ENCODE measurements around the gene CDC37L1. TPM values are rescaled to one million over a fixed set of nuclear protein-coding genes. Genes with fewer than 3 reads are reported as not detected.
A peak's percentile ranks its signal among the peaks of the same experiment; 100 is the strongest.

Gene CDC37L1
- total and polyA plus RNA-seq, 2 donors (not counting 1 experiment from before 2014, with no cell fraction given) = 15.2 to 16.7 TPM

GRCh38 chr9:4704129-4704528 lies 24.8 kb downstream of the CDC37L1 start:
- Histone ChIP-seq H3K9me3 (ENCODE audit: control insufficient read depth, insufficient read depth, low read depth, low read length) (no peaks in the 10 kb centered on the region), H3K4me2 (ENCODE audit: extremely low read depth, insufficient read depth, low read length) (no peak overlapping the region), H2AFZ (ENCODE audit: low read length) (no peak overlapping the region), H3K79me2 (ENCODE audit: control insufficient read depth, insufficient read depth, low read length) (no peaks in the 10 kb centered on the region), H3K4me1 (ENCODE audit: control insufficient read depth, extremely low read depth, insufficient read depth, low read length) (no peaks in the 10 kb centered on the region), H3K36me3 (ENCODE audit: control insufficient read depth, insufficient read depth, low read length) (peaks cover 2% of the 10 kb centered on the region), H3K4me3 (replicated peaks in 1 of 4; ENCODE audit: control extremely low read depth in 1 of 4, insufficient read depth in 1 of 4, low read depth in 3 of 4, low read length in 4 of 4) (no peak overlapping the region), H4K20me1 (ENCODE audit: control insufficient read depth, extremely low read depth, insufficient read depth, low read length) (no peaks in the 10 kb centered on the region), H3K27me3 (ENCODE audit: control insufficient read depth, insufficient read depth, low read length) (no peaks in the 10 kb centered on the region), H3K9ac (ENCODE audit: insufficient read depth, low read length) (no peak overlapping the region), H3K27ac (ENCODE audit: insufficient read depth, low read length) (no peak overlapping the region)
- peak in 1 of 2 donors; percentile 14 for DNase-seq (ENCODE audit: low read depth in 2 of 2)
- TF ChIP-seq EZH2 (IDR thresholded peaks at IDR 0.05; ENCODE audit: low read length, missing control alignments) = no peak
- no peak for TF ChIP-seq CTCF (conservative IDR thresholded peaks at IDR 0.05 in 1 of 2, IDR thresholded peaks at IDR 0.05 in 1 of 2; ENCODE audit: low read depth in 1 of 2, low read length in 2 of 2)

- Histone ChIP-seq H4K20me1 (ENCODE audit: control insufficient read depth, extremely low read depth, insufficient read depth, low read length) (no peaks in the 10 kb centered on the region), H3K4me2 (ENCODE audit: extremely low read depth, insufficient read depth, low read length) (no peak overlapping the region), H2AFZ (ENCODE audit: low read length) (no peak overlapping the region), H3K9me3 (ENCODE audit: control insufficient read depth, insufficient read depth, low read depth, low read length) (no peaks in the 10 kb centered on the region), H3K4me3 (replicated peaks in 1 of 4; ENCODE audit: control extremely low read depth in 1 of 4, insufficient read depth in 1 of 4, low read depth in 3 of 4, low read length in 4 of 4) (no peak overlapping the region), H3K79me2 (ENCODE audit: control insufficient read depth, insufficient read depth, low read length) (no peaks in the 10 kb centered on the region), H3K27ac (ENCODE audit: insufficient read depth, low read length) (no peak overlapping the region), H3K27me3 (ENCODE audit: control insufficient read depth, insufficient read depth, low read length) (no peaks in the 10 kb centered on the region), H3K4me1 (ENCODE audit: control insufficient read depth, extremely low read depth, insufficient read depth, low read length) (no peaks in the 10 kb centered on the region), H3K36me3 (ENCODE audit: control insufficient read depth, insufficient read depth, low read length) (peaks cover 2% of the 10 kb centered on the region), H3K9ac (ENCODE audit: insufficient read depth, low read length) (no peak overlapping the region)
- no peak for DNase-seq (ENCODE audit: low read depth in 2 of 2)
- TF ChIP-seq CTCF (conservative IDR thresholded peaks at IDR 0.05 in 1 of 2, IDR thresholded peaks at IDR 0.05 in 1 of 2; ENCODE audit: low read depth in 1 of 2, low read length in 2 of 2) = no peak
- no peak for TF ChIP-seq EZH2 (IDR thresholded peaks at IDR 0.05; ENCODE audit: low read length, missing control alignments)
Measured at GRCh38 chr9:4706021-4706420, 26.7 kb downstream of the CDC37L1 start.

- Histone ChIP-seq H4K20me1 (ENCODE audit: control insufficient read depth, extremely low read depth, insufficient read depth, low read length) (no peaks in the 10 kb centered on the region), H3K4me3 (replicated peaks in 1 of 4; ENCODE audit: control extremely low read depth in 1 of 4, insufficient read depth in 1 of 4, low read depth in 3 of 4, low read length in 4 of 4) (no peak overlapping the region), H3K4me2 (ENCODE audit: extremely low read depth, insufficient read depth, low read length) (no peak overlapping the region), H3K9me3 (ENCODE audit: control insufficient read depth, insufficient read depth, low read depth, low read length) (no peaks in the 10 kb centered on the region), H3K27ac (ENCODE audit: insufficient read depth, low read length) (no peak overlapping the region), H3K79me2 (ENCODE audit: control insufficient read depth, insufficient read depth, low read length) (no peaks in the 10 kb centered on the region), H3K27me3 (ENCODE audit: control insufficient read depth, insufficient read depth, low read length) (no peaks in the 10 kb centered on the region), H3K4me1 (ENCODE audit: control insufficient read depth, extremely low read depth, insufficient read depth, low read length) (no peaks in the 10 kb centered on the region), H3K9ac (ENCODE audit: insufficient read depth, low read length) (no peak overlapping the region), H2AFZ (ENCODE audit: low read length) (no peak overlapping the region), H3K36me3 (ENCODE audit: control insufficient read depth, insufficient read depth, low read length) (peaks cover under 1% of the 10 kb centered on the region)
- TF ChIP-seq CTCF (conservative IDR thresholded peaks at IDR 0.05 in 1 of 2, IDR thresholded peaks at IDR 0.05 in 1 of 2; ENCODE audit: low read depth in 1 of 2, low read length in 2 of 2) (no peak), EZH2 (IDR thresholded peaks at IDR 0.05; ENCODE audit: low read length, missing control alignments) (no peak)
- no peak for DNase-seq (ENCODE audit: low read depth in 2 of 2)
Measured at GRCh38 chr9:4706971-4707622, 27.7 kb downstream of the CDC37L1 start.
